GM12873 (cell line): Measurements from ENCODE around the gene ZIC4.

Source experiments
- CTCF ChIP-seq: IDR thresholded peaks from 2 replicates; pipeline ENCODE4 v1.5.1; 2012; ENCODE audit warnings: low read depth, mild to moderate bottlenecking, moderate library complexity, low read length, control low read depth; ENCODE audit not compliant: insufficient read depth; ENCODE audit errors: missing control alignments

ZIC4 gene

DNA sequence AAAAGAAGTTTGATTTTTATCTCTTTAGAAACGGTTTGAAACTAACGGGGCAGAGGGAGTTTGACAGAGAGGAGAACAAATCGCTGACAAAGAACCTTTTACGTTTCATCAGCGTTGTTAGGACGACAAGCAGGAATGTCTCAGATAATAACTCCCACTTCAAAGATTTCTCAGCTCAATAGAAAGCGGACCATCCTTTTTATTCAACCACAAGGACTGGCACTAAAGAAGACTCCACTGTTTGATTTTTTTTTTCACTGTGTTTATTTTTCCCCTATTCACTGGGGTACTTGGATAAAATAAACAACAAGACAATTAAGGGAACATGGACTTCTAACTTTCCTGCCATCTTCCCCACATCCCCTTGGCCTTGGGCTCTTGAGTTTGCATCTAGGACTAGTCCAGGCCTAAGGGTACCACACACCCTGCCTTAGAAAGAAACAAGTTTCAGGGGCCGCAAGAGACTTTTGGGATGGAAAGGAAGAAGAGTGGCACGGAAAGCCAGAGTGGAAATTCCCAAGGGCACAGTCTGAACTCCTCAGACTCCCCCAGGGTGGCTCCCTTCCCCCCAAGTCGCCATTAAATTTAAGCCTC lies 19.0 kb downstream of the ZIC4 start:
- TF ChIP-seq CTCF, result no peak

DNA sequence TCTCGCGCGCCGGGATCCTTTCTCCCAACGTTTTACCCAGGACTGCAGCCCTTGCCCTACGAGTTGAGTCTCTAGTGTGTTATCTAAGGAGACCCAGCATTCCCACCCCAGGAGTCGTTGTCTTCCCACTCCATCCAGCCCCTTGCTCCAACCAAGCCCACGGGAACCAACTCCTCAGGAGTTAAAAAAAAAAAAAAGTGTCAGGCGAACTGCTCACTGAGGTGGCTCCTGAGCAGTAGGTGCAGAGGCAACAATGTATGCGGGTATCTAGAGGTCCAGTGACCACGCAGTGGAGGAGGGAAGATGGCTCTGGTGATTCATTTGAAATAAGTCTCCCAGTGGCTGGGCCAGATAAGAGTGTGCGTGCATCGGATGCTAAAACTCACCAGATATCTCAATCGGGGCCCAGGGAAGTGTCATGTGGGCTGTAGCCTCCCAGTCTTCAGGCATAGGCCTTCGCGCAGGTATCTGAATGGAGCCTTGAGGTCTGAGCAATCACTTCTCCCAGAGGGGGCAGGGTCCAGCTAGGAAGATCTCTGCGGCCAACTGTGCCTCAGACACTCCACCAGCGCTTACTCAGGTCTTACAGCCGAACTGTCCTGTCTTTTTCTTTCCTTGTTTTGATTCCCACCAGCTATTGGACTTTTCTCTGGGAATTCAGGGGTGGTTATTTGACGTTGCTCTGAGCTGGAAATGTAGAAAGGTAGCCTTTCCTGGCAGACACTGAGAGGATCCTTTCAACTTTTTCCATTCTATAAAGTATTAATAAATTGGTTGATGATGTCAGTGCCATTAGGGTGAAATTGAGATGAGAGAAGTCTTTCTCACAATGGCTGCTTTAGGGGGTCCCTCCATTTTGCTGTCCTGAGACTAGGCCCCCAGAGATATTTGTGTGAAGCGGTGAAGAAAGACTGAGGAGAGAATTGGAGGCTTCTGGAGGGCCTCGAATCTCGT lies 21.0 kb downstream of the ZIC4 start:
- TF ChIP-seq CTCF, result no peak

DNA sequence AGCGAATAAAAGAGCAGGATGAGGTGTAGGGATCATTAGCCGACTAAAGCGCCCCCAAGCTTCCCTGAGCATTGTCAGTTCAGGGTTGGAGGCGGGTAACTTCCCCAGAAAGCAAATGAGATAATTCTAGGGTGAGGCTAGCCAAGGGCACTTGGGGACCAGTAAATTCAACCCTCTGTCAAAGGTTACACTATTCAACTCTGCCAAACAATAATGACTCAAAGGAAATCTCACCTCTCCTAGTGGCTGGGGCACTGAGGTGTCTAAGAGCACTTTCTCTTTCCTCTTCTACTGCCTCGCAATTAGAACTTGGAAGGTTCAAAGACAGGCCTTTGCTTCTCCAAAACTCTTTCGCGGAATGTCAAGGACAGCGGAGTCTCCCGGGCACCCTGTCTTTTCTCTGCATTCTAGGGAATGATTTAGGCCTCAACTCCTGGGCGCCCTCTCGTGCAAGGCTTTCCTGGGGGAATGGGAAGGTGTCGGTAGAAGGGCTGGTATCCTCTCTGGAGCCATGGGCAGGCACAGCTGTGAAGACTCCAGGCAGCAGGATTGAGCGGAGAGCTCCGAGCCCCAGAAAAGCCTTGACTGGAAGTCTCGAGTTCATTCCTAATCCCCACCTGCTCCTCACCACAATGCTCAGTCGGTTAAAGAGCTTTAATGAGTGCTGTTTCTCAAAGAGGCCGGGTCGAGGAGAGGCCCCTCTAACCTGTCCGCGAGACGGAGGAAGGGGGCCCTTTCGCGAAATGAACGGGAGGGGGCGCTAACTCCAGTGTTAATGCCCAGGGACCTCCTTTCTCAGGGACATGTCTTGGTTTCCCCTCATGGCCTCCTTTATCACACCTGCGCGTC lies 21.9 kb downstream of the ZIC4 start:
- TF ChIP-seq CTCF, result peak; percentile 43

DNA sequence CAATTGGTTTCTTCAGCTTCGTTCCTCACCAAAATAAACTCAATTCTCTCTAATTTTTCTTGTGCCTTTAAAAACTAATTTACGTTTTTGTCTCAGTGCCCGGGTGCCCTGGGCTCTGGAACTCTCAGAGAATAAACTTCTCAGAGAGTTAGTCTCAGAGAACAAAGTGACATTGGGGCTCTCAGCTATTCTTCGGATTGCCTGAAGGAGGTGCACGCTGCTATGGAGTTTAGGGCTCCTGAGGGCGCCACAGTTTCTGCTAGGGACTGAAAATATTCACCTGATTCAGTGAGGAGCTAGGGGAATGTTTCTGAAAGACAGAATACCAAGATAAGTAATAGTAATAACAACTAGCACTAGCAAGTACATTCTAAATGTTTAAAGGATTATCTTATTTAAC lies 22.7 kb downstream of the ZIC4 start:
- peak; percentile 35 for TF ChIP-seq CTCF

DNA sequence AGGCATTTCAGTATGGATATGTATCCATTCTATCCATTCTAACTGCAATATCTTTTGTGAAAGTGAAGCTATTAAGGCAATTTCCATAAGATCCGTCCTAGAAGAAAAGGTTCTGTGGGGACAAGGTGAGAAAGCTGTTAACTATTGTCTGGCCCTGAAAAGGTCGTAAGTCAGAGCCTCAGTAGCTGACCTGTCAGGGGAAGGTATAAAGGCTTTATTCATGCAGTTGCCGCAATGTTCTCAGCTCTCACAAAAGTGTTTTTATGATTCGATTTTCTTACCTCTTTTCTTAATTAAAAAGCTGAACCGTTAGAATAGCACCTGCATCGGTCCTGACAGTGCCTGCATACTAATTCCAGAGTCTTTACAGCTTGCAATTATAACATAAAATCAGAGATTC lies 24.7 kb downstream of the ZIC4 start:
- no peak for TF ChIP-seq CTCF

- TF ChIP-seq CTCF, result no peak
These were observed 25.4 kb downstream of the ZIC4 start for GRCh38 chr3:147380977-147381376.

DNA sequence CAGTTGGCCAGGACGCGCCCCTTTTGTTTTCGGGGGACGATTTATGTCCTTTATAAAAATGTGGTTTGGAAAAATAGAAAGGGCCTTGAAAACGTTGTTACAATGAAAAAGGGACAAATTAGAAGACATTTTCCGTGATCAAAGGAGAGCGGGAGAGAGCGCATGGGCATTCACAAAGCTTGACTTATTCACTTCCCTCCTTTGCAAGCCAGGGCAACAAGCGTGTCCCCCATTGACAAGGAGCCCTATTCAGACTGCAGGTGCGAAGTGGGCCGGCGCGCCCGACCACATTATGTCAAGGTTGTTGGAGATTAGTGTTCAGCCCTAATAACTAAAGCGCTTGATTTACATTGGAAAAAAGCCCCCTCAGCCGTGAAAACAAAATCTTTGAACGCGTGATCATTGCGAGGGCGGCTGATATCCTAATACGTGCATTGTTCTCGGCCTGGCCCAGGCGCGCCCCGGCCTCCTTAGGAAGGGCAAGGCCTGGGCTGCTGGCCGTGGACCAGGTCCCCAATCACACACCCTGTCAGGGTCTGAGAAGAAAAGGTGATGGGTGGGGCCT lies 25.9 kb downstream of the ZIC4 start:
- TF ChIP-seq CTCF, result no peak
